Measurements from ENCODE around the gene SUCLG1. TPM values are rescaled to one million over a fixed set of nuclear protein-coding genes. Genes with fewer than 3 reads are reported as not detected.

The SUCLG1 gene
- total RNA-seq, 1 experiment from 2014 or later: 59.5 TPM

DNA sequence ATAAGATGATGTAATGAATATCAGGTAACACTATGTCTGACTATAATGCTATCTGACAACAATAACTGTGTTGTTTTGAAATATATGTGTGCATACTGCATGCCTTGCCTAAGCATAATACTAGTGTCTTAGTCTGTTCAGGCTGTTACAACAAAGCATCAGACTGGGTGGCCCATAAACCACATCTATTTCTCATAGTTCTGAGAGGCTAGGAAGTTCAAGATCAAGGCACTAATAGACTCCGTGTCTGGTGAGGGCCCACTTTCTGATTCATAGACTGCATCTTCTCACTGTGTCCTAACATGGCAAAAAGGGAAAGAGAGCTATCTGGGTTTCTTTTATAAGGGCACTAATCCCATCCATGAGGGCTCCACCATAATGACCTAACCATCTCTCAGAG is 80.1 kb downstream of the SUCLG1 start:
- ChIA-PET POLR2A (ENCODE audit: unreplicated experiment) (no interaction called here), CTCF (no interaction called here)

DNA sequence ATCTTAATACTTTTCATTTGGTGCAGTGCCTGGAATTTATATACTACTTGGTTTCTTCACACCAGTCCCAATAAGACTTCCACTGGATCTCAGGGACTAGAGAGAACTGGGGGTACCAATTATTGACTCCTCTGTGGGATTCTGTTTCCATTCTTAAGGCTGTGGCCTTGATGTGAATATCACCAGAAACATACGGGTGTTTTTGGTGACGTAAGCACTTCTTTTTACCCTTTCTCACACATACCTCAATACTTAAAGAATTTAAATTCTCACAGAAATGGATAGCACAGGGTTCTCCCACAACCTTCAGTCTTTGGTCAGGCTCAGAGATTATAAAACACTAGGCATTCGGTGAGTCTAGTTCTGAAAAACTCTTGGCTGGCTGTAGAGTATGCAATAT is 84.1 kb downstream of the SUCLG1 start:
- H3K4me1 ChIP-seq (replicated peaks; ENCODE audit: insufficient read depth): no peaks in the 10 kb centered on the region
- TF ChIP-seq EZH2 (IDR thresholded peaks at IDR 0.05; ENCODE audit: low read depth): no peak

More for the DNA sequence above, 80.1 kb downstream of the SUCLG1 start:
- Histone ChIP-seq H3K36me3 (ENCODE audit: low read depth) (no peaks in the 10 kb centered on the region), H3K9me2 (ENCODE audit: insufficient read depth) (no peaks in the 10 kb centered on the region), H3K27ac (no peak overlapping the region), H3K79me2 (ENCODE audit: low read depth) (no peaks in the 10 kb centered on the region), H3K4me3 (no peak overlapping the region), H4K20me1 (ENCODE audit: insufficient read depth) (no peaks in the 10 kb centered on the region), H2AFZ (no peak overlapping the region), H3K9me3 (ENCODE audit: insufficient read depth, low read depth) (no peaks in the 10 kb centered on the region), H3K4me2 (no peak overlapping the region), H3F3A (ENCODE audit: insufficient read depth, low read depth) (no peaks in the 10 kb centered on the region), H3K4me1 (replicated peaks; ENCODE audit: insufficient read depth) (no peaks in the 10 kb centered on the region), H3K27me3 (ENCODE audit: insufficient read depth, low read depth) (0 out of 2 replicates have a peak, but pooled peaks cover 2% of the 10 kb centered on the region)
- TF ChIP-seq EZH2 (IDR thresholded peaks at IDR 0.05; ENCODE audit: low read depth): no peak
- TF ChIP-seq, protein P1, sequence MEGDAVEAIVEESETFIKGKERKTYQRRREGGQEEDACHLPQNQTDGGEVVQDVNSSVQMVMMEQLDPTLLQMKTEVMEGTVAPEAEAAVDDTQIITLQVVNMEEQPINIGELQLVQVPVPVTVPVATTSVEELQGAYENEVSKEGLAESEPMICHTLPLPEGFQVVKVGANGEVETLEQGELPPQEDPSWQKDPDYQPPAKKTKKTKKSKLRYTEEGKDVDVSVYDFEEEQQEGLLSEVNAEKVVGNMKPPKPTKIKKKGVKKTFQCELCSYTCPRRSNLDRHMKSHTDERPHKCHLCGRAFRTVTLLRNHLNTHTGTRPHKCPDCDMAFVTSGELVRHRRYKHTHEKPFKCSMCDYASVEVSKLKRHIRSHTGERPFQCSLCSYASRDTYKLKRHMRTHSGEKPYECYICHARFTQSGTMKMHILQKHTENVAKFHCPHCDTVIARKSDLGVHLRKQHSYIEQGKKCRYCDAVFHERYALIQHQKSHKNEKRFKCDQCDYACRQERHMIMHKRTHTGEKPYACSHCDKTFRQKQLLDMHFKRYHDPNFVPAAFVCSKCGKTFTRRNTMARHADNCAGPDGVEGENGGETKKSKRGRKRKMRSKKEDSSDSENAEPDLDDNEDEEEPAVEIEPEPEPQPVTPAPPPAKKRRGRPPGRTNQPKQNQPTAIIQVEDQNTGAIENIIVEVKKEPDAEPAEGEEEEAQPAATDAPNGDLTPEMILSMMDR (conservative IDR thresholded peaks at IDR 0.05): no peak
- BruUV-seq (replicated peaks): no TSS peak
- DNase-seq: no peak
- intact Hi-C loops (cut with micrococcal nuclease; ENCODE audit: unreplicated experiment): no loop called here

DNA sequence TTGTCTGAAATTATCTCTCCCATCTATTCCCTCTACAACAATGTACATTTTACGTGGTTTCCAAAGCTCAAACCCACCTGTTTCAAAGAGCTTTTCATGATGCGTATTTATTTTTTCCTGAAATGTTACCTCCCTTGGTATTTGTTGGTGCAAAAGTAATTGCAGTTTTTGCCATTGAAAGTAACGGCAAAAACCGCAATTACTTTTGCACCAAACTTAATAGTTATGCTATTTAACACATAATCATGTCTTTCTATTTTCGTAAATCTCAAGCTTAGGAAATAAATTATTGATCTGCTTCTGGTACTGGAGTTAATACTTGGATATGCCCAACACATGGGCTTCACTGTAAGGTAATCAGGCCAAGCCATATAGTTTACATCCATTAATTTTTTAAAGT is 85.2 kb downstream of the SUCLG1 start:
- H4K20me1 ChIP-seq (ENCODE audit: insufficient read depth): no peaks in the 10 kb centered on the region
- H3K4me2 ChIP-seq: no peak overlapping the region
- H3K9me3 ChIP-seq (ENCODE audit: insufficient read depth, low read depth): no peaks in the 10 kb centered on the region
- H3K27ac ChIP-seq: no peak overlapping the region
- intact Hi-C loops (cut with micrococcal nuclease; ENCODE audit: unreplicated experiment): no loop called here
- TF ChIP-seq EZH2 (IDR thresholded peaks at IDR 0.05; ENCODE audit: low read depth): no peak
- TF ChIP-seq, protein P1 (conservative IDR thresholded peaks at IDR 0.05): no peak
- no peaks in the 10 kb centered on the region for H3F3A ChIP-seq (ENCODE audit: insufficient read depth, low read depth)
- H3K9me2 ChIP-seq (ENCODE audit: insufficient read depth): no peaks in the 10 kb centered on the region
- DNase-seq: no peak
- no peaks in the 10 kb centered on the region for H3K36me3 ChIP-seq (ENCODE audit: low read depth)
- no peaks in the 10 kb centered on the region for H3K27me3 ChIP-seq (ENCODE audit: insufficient read depth, low read depth)
- H3K4me3 ChIP-seq: no peak overlapping the region
- H3K79me2 ChIP-seq (ENCODE audit: low read depth): no peaks in the 10 kb centered on the region
- ChIA-PET POLR2A (ENCODE audit: unreplicated experiment) (no interaction called here), CTCF (no interaction called here)
- H2AFZ ChIP-seq: no peak overlapping the region
- no peaks in the 10 kb centered on the region for H3K4me1 ChIP-seq (replicated peaks; ENCODE audit: insufficient read depth)
- BruUV-seq (replicated peaks): no TSS peak

More for the DNA sequence above, 84.1 kb downstream of the SUCLG1 start:
- CTCF ChIA-PET: no interaction called here
- no peaks in the 10 kb centered on the region for H3K79me2 ChIP-seq (ENCODE audit: low read depth)
- DNase-seq: no peak
- no peaks in the 10 kb centered on the region for H3K36me3 ChIP-seq (ENCODE audit: low read depth)
- POLR2A ChIA-PET (ENCODE audit: unreplicated experiment): no interaction called here
- H3K9me2 ChIP-seq (ENCODE audit: insufficient read depth): no peaks in the 10 kb centered on the region
- intact Hi-C loops (cut with micrococcal nuclease; ENCODE audit: unreplicated experiment): no loop called here
- H3K4me3 ChIP-seq: no peak overlapping the region
- BruUV-seq (replicated peaks): no TSS peak
- no peak overlapping the region for H3K27ac ChIP-seq
- no peak overlapping the region for H3K4me2 ChIP-seq
- no peaks in the 10 kb centered on the region for H3K27me3 ChIP-seq (ENCODE audit: insufficient read depth, low read depth)
- no peak overlapping the region for H2AFZ ChIP-seq
- no peaks in the 10 kb centered on the region for H3K9me3 ChIP-seq (ENCODE audit: insufficient read depth, low read depth)
- no peaks in the 10 kb centered on the region for H4K20me1 ChIP-seq (ENCODE audit: insufficient read depth)
- H3F3A ChIP-seq (ENCODE audit: insufficient read depth, low read depth): no peaks in the 10 kb centered on the region

Other genes starting within 250 kb of the SUCLG1 start
- gene DNAH6, start 57.2 kb upstream of the SUCLG1 start, total RNA-seq (2021): not detected in 2 replicates